ENCODE data around the gene PUS7L.

PUS7L gene

GRCh38 chr12:43740511-43741100, 18.0 kb downstream of the PUS7L start:
- no peak for TF ChIP-seq CTCF (IDR thresholded peaks at IDR 0.05; ENCODE audit: control extremely low read depth, extremely low read depth, low read depth, missing control alignments)
- ChIA-PET POLR2A (no interaction called here), CTCF (interaction anchor here (1.1 kb wide), 1 partner anchor 136 kb away, joined by 3 read pairs; no protein-coding TSS in a partner anchor)
- no peak for DNase-seq (ENCODE audit: extremely low spot score)

- no peak for TF ChIP-seq CTCF (IDR thresholded peaks at IDR 0.05; ENCODE audit: control extremely low read depth, extremely low read depth, low read depth, missing control alignments)
- ChIA-PET POLR2A (no interaction called here), CTCF (no interaction called here)
- no peak for DNase-seq (ENCODE audit: extremely low spot score)
Observed at GRCh38 chr12:43737646-43738045, 20.9 kb downstream of the PUS7L start.

- ChIA-PET CTCF (no interaction called here), POLR2A (no interaction called here)
- no peak for DNase-seq (ENCODE audit: extremely low spot score)
- no peak for TF ChIP-seq CTCF (IDR thresholded peaks at IDR 0.05; ENCODE audit: control extremely low read depth, extremely low read depth, low read depth, missing control alignments)
Observed at GRCh38 chr12:43736927-43737440, 21.6 kb downstream of the PUS7L start.

- POLR2A ChIA-PET = no interaction called here
- no peak for DNase-seq (ENCODE audit: extremely low spot score)
- CTCF ChIA-PET = interaction anchor here (1.4 to 1.6 kb wide), 2 partner anchors 26 to 290 kb away, joined by 3 to 6 read pairs; no protein-coding TSS in a partner anchor
- TF ChIP-seq CTCF (IDR thresholded peaks at IDR 0.05; ENCODE audit: control extremely low read depth, extremely low read depth, low read depth, missing control alignments) = no peak
Observed at GRCh38 chr12:43733687-43734086, 24.9 kb downstream of the PUS7L start.

GRCh38 chr12:43730283-43730682, 28.3 kb downstream of the PUS7L start:
- ChIA-PET POLR2A (no interaction called here), CTCF (no interaction called here)
- no peak for DNase-seq (ENCODE audit: extremely low spot score)
- no peak for TF ChIP-seq CTCF (IDR thresholded peaks at IDR 0.05; ENCODE audit: control extremely low read depth, extremely low read depth, low read depth, missing control alignments)

GRCh38 chr12:43728698-43729097, 29.9 kb downstream of the PUS7L start:
- ChIA-PET POLR2A (no interaction called here), CTCF (interaction anchor here (0.9 kb wide), 1 partner anchor 154 kb away, joined by 3 read pairs; no protein-coding TSS in a partner anchor)
- no peak for TF ChIP-seq CTCF (IDR thresholded peaks at IDR 0.05; ENCODE audit: control extremely low read depth, extremely low read depth, low read depth, missing control alignments)
- no peak for DNase-seq (ENCODE audit: extremely low spot score)
